HG03432 (cell line): ENCODE results near the gene EIF5AL1.
"Not testable (repeated sequence)": the region's sequence is repeated elsewhere in the genome, so short reads cannot be mapped to it uniquely, and the experiment has no call there.

Source experiments
- ATAC-seq: cut with Tn5 transposase; IDR thresholded peaks from one replicate; pipeline ENCODE4 v1.9.1; 2021; ENCODE audit warnings: mild to moderate bottlenecking, moderate library complexity; ENCODE audit not compliant: unreplicated experiment

EIF5AL1 gene

DNA sequence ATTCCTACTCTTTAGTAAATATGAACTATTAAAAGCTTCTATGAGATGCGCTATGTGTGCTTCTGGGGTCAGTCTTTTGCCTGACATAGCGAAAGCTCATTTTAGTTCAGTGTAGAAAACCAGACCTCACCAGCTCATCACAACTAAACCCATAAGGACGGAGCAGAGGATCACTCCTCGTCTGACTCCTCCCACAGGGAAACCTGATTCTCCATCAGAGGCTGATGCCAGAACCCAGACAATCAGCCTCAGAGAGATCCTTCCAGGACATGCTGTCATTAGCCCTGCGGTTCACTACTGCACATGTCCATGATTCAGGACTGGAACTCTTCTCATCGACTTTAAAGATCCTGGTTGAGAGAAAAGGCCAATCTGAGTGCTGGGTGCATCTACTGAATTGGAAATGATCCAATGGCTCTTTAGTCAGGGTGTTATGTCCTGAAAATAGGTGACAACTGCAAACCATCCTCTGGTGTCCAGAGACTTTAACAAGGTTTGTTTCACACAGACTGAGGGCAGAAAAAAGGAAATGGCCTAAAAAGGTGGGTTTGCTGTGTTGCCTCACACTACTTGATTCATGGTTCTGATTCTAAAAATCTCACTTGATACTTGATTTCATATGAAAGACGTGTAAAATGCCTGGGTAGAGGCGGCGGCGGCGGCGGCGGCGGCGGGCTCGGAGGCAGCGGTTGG, at the start of gene EIF5AL1:
Gene EIF5AL1, plus strand, starts transcription at position 643 of the 693 bp plus-strand sequence. CDS start 117 bp downstream, outside the sequence.
- ATAC-seq = not testable (repeated sequence)

DNA sequence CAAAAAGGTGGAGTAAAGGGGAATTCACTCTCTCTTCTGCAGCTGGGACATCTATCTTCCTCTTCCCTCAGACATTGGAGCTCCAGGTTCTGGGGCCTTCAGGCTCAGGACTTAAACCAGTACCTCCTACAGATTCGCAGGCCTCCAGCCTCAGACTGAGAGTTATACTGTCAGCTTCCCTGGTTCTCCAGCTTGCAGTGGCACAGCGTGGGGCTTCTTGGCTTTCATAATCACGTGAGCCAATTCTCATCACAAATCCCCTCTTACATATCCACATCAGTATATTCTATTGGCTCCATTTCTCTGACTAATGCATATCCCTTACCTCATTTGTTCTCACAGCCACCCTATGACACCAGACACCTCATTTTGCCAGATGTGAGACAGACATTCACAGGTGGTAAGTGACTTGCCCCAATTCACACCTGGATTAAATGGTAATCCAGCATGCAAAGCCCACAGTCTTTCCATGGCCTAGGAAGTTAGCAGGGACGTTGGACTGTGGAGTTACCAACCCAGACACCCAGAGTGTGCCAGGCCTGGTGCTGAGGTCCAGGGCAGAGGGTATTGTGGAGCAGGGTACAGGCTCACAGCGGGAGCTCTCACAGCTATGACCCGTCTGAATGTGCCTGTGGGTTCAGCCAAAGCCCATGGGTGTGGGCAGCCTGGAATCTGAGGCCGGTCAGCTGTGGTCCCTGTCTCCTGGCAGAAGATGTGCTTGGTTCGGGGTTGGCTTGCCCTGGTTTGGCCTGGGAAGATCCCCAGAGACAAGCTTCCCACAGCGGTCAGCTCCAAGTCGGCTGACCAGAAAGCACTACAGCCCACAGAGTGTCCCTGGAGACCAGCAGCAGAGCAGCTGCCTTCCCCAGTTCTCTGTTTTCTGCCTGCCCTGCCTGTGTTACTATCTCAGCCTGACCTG, 48.5 kb upstream of the EIF5AL1 start:
- no peak for ATAC-seq

DNA sequence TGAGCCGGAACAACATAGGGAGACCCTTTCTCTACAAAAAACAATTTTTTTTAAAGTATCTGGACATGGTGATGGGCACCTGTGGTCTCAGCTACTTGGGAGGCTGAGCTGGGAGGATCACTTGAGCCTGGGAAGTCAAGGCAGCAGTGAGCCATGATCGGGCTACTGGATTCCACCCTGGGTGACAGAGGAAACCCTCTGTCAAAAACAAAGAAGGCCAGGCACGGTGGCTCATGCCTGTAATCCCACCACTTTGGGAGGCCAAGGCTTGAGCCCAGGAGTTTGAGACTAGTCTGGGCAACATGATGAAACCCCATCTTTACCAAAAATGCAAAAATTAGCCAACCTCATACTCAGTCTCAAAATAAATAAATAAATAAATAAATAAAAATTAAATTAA, 47.0 kb upstream of the EIF5AL1 start:
- ATAC-seq = no peak

DNA sequence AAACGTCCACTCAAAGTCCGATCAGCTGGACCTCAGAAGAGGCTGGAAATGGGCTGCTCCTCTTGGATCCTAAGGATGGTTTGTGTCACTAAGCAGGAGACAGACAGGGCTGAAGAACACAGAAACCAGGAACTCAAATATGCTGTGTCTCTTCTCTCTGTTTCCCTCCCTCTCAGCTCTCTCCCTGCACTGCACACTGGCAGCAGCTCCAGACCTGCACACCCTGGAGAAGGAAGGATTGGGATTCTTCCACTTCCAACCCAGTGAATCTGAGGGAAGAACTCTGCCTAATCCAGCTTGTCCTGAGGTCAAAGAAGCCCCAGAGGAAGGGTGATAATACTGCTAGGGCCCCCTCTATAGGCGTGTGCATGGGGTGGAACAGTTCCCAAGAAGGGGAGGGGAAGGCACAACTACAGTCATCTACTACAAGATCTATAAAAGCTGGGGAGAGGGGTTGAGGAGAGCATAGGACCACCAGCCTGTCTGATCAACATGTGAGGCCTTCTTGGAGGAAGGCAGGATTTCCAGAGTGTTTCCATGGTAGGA, 44.2 kb upstream of the EIF5AL1 start:
- ATAC-seq = no peak

DNA sequence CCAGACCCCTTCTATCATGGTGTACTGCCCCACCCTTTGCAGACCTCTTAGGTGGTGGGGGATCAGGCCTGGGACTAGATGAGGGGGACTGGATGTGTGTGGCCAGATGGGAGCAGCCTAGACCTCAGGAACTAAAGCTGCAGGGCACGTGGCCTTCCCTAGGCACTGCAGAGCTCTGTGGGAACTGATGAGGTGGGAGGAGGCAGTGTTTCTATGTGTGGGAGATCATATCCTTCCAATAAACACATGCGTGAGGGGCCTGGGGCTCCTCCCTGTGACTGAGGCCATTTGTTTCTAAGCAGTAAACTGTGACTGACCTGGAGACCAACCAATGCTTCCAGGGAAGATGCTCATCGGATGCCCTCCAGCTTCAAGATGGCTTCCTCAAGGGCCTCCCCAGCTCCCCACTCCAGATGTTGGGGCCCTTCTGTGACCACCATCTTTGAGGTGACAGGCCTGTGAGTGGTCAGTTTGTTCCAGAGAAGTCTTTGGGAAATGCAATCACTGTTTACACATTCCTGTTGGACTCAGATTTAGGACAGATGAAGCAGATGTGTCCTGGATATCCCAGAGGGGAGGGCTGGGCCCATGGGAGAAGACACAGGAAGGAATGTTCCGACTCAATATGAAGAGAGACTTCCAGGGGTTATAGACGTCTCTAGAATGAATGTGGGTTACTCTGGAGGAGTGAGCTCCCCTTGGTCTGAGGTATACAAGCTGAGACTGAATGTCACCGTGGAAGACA, 43.3 kb upstream of the EIF5AL1 start:
- ATAC-seq = no peak

DNA sequence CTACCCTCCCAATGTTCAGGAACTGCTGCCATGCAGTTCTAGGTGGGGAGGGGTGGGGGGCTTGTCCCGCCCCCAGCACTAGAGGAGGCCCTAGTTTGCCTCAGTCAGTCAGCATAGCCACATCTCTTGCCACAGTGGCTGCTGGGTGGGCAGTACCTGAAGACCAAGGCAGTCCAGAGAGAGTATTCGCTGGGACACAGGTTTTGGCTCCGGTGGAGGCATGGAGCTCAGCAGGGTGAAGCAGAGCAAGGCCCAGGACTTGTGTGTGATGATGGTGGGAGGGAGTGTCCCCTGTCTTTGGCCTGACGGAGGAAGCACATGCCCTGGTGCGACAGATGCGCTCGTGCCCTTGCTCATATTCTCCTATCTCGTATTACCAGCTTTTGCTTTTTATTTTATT, 42.2 kb upstream of the EIF5AL1 start:
- ATAC-seq = no peak

DNA sequence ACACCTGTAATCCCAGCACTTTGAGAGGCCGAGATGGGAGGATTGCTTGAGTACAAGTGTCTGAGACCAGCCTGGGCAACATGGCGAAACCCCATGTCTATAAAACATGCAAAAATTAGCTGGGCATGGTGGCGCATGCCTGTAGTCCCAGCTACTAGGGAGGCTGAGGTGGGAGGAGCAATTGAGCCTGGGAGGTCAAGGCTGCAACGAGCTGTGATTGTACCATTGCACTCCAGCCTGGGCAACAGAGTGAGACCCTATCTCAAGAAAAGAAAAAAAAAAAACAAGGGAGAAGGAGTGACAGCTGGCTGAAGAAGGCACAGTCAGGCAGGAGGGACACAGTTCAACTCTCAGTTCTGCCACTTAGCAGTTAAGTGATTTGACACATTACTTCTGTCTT, 40.6 kb upstream of the EIF5AL1 start:
- ATAC-seq = no peak

DNA sequence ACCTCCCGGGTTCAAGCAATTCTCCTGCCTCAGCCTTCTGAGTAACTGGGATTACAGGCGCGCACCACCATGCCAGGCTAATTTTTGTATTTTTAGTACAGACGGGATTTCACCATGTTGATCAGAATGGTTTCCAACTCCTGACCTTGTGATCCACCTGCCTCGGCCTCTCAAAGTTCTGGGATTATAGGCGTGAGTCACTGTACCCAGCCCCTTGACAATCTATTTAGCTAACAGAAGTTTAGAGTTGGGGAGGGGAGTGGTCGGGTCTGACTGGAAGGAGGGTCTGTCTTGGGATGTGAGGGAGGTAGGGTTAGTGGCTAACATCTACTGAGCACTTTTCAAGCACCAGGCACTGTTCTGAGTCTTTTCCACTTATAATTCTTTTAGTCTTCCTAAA, 39.9 kb upstream of the EIF5AL1 start:
- no peak for ATAC-seq

DNA sequence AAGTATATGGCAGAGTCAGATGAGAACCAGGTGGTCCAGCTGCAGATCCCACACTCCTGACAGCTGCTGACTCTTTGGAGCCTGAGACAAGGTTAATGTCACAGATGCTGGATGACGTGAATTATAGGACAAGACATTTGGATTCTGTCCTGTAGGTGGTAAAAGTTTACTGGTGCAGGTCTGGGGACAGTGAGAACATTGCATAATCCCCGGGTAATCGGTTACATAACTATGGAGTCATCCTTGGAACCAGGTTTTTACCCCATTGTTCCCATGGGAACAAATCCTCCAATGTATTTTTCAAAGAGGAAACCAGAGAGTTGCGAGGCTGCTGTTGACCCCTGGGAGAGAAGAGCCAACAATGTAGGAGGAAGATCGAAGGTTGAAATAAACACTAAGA, 39.4 kb upstream of the EIF5AL1 start:
- ATAC-seq = no peak

DNA sequence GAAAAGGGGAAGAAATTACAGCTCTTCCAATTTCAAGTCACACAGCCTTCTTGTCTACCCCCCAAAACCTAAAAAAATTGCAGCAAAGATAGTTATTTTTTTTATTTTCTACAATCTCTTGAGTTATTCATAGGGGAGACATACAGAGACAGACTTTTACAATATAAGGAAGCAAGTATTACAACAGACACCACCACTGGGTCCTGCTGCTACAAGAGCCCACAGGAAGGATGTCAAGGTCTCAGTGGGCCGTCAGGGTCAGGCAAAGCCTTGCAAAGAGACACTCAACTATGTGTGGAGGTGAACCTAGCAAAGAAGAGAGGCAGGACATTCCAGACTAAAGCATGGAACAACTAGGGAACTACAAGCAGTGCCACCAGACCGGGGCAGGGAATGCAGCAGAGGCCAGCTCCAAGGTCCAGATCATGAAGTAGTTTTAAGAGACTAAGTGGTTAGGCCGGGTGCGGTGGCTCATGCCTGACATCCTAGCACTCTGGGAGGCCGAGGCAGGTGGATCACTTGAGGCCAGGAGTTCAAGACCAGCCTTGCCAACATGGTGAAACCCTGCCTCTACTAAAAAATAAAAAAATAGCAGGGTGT, 38.7 kb upstream of the EIF5AL1 start:
- ATAC-seq = no peak

DNA sequence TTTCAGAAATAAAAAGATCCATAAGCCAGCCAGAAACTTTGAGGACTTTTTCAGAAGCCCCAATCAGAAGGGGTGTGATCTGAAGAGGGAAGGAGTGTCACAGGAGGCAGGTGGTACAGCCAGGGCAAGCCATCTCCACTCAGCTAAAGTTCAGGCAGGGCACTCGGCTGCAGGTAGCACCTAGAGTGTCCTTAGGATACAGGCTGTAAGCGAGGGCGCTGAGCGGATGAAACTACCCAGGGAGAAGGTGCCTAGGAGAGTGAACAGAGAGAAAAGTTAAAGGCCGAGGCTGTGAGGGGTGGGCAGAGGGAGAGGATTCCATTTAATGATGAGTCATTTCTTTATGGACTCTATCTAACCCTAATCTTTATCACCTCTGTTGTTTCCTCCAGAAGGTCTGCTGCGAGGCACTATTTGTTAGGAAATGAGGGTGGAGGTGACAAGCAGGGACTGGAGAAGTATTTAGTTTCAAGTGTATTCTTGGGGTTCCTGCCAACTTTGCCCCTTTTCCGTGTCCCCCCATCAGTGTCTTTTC, 37.1 kb upstream of the EIF5AL1 start:
- no peak for ATAC-seq

DNA sequence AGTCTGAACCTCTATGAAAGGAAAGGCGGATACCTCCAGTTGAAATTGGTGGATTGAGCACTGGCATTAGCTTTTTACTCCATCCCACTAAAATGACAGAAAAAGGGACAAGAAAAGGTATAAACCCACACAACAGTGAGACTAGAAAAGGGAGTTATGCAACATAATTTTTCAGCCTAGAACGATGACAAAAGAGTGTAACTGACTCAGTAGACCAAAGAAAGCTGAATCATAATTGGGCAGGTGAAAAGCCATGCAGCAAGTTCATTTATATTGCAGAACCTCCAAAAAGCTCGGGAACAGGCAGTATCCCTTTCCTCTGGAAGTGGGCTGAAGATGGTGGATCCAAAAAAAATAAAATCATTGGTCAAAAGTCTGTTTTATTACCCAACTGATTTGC, 36.5 kb upstream of the EIF5AL1 start:
- no peak for ATAC-seq

DNA sequence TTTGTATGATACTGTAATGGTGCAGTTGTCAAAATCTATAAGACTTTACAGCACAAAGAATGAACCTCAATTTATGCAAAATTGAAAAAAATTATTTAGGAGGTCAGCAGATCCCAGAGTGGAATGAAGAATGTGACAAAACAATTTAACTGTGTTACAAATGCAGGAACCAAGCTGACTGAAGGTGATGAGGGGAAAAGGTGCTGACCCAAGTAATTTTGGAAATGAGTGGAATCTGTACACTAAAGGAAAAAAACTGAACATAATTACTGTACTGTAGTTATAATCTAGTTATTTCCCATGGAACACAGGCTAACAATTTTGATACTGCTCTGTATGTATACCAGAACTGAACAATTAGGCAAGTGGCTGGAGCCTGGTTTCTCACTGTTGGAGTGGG, 35.7 kb upstream of the EIF5AL1 start:
- no peak for ATAC-seq

DNA sequence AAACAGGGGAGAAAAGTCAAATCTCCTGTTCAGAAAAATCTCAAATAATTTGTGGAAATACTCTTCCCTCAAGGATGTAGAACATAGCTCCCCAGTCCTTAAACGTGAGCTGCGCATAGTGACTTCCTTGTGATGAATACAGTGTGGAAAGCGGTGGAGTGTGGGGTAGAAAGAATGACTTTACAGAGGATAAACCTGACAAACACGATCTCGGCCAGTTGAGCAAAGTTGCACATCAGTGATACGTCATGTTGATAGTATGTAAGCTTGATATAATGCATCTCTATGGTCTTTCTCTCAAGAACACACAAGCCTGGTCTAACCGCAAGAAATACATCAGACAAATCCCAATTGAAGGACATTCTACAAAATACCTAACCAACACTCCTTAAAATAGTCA, 34.9 kb upstream of the EIF5AL1 start:
- no peak for ATAC-seq

DNA sequence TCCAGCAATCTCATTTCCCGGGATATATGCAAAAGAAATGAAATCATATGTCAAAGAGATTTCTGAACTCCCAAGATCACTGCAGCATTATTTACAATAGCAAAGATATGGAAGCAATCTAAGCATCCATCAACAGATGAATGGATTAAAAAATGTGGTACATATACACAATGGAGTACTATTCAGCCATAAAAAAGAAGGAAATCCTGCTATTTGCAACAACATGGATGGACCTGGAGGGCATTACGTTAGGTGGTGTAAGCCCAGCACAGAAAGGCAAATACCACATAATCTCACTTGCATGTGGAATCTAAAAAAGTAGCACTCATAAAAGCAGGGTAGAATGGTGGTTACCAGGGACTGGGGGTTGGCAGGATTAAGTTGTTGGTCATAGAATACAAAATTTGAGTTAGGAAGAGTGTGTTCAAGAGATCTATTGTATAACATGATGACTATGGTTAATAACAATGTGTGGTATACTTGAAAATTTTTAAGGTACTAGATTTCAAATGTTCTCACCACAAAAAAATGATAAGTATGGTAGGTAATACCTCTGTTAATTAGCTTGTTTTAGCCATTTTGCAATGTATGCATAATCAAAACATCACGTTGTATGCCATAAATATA, 32.9 kb upstream of the EIF5AL1 start:
- ATAC-seq = no peak

DNA sequence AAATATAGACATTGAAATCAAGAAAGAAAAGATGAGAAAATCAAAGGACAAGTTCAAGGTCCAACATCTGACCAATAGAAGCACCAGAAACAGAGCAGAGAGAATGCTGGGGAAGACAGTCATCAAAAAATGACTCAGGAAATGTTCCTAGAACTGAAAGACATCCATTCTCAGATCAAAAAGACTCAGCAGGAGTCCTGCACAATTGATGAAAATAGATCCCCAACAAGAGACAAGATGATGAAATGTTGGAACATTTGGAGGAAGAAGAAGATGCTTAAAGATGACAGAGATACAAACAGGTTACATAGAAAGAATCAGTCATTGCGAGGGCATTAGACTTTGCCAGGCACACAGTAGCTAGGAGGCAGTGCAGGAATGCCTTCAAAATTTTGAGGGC, 30.0 kb upstream of the EIF5AL1 start:
- ATAC-seq = no peak

DNA sequence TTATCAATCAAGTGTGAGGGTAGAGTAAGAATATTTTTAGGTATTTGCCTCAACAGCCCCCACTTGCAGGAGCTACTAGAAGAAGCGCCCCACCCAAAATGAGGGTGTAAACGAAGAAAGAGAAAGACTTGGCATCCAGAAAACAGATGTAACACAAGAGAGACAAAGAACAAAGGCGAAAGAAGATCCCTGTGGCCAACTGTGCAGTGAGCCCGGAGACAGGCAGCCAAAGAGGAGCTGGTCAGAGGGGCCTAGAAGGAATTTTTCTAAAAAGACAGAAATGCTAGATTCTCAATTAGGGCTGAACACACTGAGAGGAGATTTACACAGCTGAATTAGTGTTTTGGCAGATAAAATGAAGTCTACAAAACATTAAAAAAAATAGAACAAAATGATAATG, 29.6 kb upstream of the EIF5AL1 start:
- ATAC-seq = no peak

DNA sequence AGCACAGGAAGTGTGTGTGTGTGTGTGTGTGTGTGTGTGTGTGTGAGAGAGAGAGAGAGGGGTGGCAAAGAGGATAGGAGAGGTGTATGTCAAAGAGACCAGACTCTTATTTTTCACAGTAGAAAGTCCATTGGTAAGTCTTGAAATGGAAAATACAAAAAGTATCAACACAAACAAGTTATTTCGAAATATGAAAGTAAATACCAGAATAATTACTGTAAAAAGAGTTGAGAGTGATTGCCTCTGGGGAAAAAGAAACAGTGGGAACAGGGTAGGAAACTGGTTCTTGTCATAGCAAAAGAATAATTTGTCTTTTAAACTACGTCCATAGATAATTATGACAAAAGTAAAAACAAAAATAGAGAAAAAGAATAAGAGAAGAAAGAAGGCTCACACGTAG, 29.0 kb upstream of the EIF5AL1 start:
- ATAC-seq = no peak

DNA sequence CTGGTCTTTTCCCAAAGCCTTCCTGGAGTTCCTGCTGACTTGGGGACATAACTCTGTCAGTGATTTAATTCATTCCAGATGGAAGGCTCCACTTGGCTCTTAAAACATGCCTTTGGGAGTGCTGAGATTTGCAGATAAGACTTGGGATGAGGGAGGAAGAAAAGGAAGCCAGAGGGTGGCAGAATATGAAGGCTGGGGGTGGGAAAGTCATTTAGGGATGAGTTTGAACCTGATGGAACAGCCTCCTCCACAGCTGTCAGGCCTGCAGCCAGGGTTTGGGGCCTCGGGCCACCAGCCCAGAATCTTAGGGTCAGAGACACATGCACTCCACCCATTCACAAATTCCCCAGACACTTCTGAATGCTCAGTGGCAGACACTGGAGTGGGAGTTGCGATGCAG, 28.4 kb upstream of the EIF5AL1 start:
- ATAC-seq = no peak

DNA sequence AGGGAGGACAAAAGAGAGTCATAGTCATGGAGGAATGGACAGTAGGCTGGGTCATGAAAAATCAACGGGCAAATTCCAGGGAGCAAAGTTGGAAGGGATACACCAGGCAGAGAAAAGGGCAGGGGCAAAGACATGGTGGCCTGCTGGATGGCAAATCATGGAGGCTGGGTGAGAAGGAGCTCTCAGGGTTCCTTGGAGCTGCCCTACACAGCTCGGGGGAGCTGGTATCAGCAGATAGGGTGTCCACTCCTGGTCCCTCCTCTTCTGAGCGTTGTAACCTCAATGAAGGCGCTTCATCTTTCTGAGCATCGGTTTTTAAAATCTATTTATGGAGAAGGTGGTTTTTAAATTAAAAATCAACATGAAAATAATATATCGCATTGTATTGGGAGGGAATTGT, 27.9 kb upstream of the EIF5AL1 start:
- no peak for ATAC-seq
